ENCODE data around the gene NGF.

Gene NGF

DNA sequence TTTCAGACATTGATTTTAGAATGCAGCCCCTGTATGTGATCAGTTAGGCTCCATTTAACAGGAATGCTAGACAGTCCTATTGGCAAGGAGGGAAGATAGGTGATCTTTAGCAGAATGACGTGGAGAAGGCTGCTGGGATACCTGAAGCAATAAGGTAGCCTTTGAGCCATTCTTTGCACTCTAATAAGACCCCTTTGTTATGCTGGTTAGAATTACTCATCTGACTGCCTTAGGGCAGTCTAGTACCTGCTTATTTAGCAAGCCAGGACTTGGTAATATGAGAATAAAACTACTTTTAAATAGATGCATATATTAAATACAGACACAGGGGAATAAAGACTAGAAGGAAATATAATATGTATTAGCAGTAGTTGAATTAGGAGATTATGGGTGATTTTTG is 29.1 kb downstream of the NGF start:
- no peak for DNase-seq (ENCODE audit: low spot score)

DNA sequence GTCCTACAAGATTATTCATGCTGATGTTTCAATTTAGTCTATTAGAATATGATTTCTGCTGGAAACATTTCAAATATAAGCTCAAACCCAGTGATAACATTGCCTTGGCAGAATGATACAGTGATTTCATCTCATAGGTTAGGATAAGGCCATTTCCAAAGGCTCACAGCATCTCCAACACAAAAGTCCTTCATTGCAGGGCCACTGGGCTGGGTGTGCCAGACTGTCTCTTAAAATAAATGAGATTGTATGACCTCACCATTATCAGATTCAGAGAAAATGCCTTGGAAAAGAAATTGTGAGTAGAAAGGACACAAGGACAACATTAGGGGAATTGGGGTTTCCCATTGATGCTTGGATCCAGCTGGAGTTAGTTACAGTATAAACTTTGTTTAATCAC is 30.4 kb downstream of the NGF start:
- DNase-seq (ENCODE audit: low spot score): no peak

DNA sequence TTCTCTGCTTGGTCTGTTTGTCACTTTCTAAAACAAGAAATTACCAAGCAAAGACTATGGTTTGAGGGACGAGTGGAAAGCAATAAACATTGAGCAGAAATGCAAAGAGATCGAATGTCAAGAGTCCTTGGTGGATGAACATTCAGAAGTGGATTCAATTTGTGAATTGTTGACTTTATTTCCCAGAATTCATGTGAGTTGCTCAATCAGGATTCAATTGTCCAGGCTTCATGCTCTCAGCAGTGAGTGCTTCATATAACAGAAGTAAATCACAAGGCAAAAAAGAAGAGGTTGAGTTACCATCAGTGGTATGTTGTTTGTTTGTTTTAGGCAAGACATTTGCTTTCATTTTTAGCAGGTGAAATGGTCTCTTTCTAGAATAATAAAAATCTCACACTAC is 31.9 kb downstream of the NGF start:
- no peak for DNase-seq (ENCODE audit: low spot score)

DNA sequence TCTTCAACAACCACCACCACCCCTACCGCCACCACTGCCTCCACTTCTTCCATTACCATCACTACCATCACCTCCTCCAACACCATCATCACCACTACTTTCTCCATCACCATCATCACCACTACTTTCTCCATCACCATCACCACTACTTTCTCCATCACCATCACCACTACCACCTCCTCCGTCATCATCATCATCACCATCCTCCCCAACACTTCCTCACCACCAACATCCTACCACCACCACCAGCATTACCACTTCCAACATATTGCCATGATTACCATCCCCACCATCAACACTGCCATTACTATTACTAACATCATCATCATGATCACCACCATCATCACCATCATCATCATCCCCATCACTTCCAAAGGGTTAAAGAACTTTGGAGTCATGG is 34.7 kb downstream of the NGF start:
- no peak for DNase-seq (ENCODE audit: low spot score)

DNA sequence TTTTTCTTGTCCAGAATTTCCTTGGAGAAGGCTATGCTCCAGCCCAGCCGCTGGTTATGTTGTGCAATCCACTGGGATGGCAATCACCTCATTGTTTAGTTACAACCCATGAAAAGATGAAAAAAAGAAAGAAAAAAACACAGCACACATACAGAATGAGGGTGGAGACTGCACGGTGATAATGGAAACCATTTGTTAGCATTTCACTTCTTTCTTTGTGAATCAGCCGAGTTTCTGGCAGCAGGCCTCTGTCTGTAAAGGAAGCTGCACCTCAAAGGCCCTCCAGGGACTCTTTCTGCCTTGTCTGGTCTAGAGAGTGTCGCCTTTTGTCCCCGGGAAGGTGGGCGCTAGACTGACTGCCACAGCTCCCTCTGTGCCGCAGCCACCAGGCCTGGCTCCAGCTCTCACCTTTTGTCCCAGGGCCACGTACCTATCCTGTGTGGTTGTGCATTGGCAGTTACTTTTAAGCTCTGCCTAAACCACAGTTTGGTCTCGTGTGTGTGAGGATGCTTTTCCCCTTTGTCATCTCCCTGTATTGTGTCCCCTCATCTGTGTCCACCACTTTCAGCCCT is 35.6 kb downstream of the NGF start:
- DNase-seq (ENCODE audit: low spot score): no peak

DNA sequence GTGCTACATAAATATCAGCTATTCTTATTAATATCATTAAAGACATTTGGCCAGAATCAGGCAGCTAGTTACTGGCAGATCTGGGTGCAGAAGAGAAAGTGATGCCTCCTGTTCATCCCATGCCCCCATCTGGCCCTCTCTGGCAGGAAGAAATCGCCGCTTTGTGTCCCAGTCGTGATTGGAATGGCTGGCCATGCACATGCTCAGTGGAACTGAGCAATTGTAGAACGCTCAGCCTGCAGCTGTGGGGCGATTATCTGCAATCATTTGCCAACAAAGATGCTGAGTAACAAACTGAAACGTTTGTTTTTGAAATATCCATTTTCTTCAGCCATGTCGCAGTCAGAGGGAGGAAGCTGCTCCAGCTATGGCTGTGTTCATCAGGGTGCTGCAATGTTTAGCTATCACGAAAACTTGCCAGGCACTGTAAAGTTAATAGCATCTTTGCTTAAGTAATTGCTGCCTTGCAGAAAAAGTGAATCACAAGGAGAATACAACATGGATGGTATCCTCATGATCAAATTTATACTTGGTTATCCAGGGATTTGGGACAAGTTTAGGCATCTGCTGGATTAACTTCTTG is 36.5 kb downstream of the NGF start:
- no peak for DNase-seq (ENCODE audit: low spot score)

DNA sequence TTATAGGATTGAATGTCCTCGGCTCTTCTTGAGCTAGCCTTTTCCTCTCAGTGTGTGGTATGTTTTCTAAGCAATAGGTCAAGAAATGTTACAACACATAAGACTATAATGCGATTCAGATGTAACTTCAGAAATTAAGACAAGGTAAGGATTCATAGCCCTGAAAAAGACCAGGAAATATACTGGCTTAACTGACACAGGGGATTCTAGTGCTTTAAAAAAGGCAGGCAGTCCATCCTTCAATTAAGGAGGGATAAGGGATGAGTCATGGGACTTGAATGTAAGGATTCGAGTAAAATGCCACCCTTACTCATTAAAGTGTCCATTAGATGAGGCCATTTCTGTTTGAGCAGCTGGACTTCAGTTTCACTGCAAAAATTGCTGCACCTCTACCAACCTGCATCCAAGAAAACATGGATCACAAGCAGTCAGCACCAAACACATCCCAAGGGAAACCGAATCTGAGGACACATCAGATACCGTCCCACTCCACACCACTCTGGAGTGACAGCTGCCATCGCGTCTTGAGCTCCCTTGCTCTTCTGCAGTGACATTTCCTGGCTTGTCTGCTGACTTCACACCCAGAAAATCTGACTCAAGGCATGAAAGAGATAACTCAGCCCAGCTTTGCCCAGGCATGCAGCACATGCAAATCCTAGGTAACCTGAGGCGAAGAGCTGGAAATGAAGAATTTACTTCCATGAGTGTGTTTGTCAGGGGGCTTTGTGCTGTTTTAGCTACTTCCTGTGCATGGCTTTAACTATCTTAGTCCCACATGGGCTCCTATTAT is 37.8 kb downstream of the NGF start:
- no peak for DNase-seq (ENCODE audit: low spot score)

DNA sequence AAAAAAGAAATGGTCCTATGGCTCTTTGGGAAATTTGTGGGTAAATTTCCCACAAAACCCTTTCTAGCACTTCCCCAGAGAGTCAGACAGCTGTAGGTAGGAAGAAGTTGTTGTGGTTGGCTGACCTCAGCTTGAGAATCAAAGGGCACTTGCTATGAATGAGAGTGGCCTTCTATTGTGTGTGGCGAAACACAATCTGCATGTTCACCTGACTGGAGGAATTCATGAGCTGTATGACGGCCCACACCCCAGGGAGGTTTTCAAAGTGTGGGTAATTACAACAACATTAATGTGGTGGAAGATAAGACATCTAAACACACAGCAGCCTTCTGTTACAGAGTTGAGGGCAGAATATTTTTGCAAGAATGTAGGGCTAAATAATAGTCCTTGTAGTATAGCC is 38.8 kb downstream of the NGF start:
- no peak for DNase-seq (ENCODE audit: low spot score)

DNA sequence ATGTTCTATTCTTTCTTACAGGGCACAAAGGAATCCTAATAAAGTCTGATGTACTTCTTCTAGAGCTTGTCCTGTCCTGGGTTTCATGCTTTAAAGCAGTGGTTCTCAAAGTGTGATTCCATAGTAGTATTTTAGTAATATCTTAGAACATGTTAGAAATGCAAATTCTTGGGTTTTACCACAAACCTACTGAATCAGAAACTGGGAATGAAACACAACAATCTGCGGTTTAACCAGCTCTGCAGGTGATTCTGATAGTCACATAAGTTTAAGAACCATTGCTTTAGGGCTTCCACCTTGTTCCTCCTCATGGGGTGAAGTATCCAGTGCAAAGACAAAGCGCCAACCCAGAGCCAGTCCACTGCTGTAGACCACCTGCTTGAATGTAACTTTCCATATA is 41.1 kb downstream of the NGF start:
- DNase-seq (ENCODE audit: low spot score): no peak

DNA sequence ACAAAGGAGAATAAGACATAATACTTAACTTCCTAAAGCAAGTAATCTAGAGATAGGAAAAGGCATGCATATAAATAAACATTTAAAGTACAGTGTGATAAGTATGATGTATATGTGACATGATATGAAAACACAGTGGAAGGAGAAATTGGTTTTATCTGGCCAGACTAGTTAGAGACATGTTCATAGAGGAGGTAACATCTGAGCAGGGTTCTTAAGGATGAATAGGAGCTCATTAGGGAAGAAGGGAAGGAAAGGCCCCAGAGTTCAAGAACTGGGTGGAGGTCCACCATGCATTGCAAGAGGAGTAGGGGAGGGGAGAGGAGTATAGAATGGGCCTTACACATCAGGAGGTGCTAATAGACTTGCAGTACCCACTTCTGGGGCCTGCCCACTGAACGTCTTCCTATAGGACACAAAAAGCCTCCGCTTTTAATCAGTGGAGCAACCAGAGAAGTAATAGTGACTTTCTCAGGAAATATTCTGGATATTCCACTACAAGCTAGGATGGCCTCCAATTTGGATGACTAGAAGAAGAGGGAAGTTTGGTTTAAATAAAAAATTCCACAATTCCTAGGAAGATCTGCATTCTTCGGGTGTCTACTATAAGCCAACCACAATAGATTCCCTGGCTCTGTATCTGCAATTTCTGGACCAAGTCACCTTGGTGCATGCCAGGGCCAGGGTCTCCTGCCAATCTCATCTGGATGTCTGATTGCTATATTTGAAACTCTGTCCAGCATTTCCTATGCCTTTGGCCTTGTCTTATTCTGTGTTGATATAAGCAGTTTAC is 41.9 kb downstream of the NGF start:
- no peak for DNase-seq (ENCODE audit: low spot score)

DNA sequence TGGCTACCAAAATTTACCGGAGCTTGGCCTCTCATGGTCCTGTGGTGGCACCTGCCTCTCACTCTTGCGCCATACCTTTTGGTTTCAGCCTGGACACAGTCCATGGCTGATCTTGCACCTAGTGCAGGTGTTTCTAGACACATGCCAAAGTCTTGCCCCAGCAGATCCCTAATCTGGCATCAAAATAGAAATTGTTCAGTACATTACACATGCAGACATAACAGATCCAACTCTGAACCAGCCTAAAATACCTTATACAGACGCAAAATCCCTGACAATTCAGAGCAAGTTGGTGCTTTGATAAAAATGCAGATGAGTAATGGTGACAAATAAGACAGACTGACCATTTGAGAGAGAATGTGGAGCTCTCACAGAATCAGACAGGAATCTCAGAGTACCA is 44.1 kb downstream of the NGF start:
- DNase-seq (ENCODE audit: low spot score): no peak

DNA sequence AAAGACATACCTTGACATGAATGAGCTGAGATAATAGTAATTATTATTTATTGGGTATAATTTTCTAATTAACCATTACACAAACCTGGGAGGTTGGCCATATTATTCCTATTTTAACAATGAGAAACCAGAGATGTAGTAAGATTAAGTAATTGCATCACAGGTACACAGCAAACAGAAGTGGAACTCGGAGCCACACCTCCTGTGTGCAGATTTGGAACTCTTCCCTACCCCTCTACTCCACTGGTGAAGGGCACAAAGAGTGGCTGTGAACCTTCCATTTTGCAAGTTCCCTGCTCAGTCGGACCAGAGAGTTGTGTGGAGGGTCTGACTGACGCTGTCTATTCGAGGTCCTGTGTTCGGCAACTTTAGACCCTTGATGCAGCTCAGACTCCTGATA is 45.0 kb downstream of the NGF start:
- no peak for DNase-seq (ENCODE audit: low spot score)

DNA sequence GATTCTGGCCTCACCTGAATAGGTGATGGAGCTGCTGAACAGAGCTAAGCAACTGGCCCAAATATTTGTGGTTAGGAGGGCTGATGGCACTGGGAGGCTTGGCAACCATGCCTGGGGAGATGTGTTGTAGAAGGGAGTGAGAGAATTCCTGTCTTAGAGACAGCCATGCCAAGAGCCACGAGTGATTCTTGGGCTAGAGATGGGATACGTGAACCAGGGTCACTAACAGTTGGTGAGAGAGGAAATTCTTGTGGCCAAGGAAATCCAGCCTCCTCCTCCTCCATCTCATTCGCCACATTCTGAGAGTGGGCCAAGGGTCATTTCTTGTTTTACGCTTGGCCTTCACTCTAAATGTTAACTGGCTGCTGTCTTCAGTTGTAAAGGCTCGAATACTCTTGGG is 46.3 kb downstream of the NGF start:
- no peak for DNase-seq (ENCODE audit: low spot score)

DNA sequence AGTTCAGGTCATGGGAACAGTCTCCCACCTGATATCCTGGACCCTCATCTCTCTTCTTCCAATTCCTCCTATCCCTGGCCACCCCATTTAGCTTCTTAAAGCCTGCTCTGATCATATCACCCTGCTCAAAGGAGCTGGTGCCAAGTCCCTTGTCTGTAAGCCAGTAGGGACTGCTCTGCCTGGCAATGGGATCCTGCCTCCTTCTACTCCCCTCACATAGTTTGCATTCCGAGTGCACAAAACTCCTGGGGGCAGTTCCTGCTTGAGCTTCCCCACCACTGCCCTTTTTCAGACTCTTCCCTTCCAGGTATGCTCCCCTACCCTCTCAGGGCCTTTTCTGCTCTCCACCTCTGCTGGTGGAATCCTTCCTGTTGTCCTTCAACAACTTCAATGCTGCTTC is 48.1 kb downstream of the NGF start:
- no peak for DNase-seq (ENCODE audit: low spot score)

DNA sequence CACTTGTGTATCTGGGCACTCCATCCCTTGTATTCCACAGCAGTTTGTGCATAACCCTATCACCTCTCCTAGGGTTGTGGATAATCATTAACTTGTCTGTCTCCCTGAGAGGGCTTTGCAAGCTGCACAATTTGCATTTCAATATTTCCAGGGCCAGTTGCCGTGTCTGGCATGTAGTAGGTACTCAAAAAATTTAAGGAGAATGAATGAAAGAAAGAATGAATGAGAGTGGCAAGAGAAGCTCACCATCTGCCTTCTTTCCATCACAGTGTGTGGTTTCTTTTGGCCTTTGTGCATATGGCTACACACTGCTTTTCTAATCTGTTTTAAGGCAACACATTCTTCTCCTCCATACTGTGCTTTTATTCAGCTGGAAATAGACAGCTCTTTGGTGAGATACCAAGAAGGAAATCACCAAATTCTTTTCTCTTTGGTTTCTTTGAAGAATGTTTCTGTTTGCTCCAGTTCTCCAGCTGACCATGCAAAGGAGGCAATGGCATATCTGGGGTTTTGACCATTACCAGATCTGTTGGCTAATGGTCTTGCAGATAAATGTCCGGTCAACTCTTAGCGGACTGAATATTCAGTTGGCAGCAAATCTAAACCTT is 49.4 kb downstream of the NGF start:
- DNase-seq (ENCODE audit: low spot score): no peak

DNA sequence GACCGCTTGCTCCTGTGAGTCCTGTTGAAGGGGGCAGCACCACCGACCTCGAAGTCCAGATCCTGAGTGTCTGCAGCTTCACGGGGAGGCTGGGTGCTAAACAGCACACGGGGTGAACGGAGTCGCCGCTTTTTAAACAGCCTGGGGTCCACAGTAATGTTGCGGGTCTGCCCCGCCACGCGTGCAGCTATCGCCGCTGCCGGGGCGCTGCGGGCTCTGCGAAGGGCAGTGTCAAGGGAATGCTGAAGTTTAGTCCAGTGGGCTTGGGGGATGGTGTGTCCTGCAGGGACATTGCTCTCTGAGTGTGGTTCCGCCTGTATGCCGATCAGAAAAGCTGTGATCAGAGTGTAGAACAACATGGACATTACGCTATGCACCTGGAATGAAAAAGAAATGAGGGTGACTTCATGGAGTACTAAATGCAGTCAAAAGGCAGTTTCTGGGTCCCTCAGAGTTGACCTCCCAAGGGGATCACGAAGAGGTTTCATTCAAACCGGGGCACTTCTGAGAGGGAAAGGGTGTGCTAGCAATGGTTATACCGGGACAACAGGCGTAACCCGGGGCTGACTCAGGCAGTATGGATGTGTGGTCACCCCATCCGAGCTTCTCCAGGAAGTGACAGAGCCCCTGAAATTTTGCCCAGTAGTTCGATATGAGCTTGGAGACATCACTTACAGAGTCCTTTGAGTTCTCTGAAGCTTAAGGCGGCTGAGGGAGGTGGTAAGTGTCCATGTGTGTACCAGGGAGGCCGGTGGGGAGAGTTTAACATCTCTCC is 51.4 kb downstream of the NGF start:
- DNase-seq (ENCODE audit: low spot score): no peak

DNA sequence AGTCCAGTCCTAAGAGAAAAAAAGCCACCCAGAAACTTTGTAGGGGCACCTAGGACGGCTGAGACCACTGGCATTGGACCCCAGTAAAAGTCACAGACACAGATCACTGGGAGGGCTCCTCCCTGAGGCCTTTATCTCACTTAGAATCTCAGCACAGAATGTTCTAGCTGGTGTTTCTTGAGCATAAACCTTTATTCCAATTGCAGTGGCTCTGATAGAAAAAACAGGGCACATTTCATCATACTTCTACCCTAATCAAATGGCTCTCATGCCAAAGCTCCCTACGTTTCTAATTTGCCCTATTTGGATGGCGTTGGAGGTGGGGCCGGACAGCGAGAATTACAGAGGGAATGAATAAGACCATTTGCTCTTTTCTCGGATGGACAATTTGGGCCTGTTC is 53.8 kb downstream of the NGF start:
- DNase-seq (ENCODE audit: low spot score): no peak

DNA sequence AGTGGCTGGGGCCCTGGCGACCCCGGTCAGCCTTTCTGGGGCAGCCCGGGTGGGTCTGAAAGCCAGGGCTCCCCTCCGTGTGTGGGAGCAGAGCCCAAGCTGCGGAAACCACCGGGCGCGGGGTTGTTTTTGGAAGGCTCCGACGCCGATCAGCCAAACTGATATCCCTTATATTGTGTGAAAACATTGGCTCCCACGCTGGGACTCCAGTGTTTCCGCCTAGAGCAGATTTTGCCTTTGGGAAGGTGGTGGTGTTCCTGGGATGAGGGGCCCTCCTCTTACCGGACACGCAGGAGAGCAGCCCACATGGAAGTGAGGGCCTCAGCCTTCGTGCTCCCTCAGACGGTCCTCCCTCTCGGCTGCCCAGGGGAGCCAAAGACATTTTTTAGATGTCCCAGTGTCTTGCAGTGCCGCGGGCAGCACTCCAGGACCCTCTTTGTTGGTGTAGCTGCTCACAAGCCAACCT is 54.3 kb downstream of the NGF start:
- DNase-seq (ENCODE audit: low spot score): no peak

DNA sequence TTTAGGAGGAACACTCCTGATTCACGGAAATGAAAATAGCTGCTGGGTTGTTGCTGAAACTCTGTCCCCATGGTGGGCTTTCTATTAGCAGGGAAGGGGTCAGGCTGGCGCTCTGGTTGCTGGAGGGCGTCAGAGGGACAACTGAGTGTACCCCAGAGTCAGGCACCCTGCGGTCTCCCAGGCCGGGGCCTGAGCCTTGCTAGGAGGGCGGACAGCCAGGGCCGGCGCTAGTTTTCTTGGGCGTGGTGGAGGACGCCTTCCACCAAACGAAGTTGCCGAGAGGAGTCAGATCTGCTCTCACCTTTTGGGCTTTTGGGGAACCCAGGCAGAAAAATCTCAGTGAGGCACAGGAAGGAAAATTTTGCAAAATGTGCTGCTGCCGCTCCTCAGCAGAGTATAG is 54.8 kb downstream of the NGF start:
- no peak for DNase-seq (ENCODE audit: low spot score)

DNA sequence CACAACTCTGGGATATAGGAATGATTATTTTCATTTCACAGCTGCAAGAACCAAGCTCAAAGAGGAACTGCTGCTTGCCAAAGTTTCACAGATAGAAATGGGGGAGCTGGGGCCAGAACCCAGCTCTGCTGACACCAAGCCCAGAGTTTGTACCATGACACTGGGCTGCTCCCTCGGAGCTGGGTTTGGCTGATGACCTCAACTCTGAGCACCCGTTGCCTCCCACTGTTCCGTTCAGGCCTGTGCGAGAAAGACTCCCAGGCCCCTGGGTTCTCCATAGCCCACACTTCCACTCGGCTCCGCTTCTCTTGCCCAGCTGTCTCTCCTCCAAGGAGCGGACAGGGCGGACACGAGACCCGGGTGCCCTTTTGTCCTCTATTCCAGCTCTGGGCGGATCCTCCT is 55.2 kb downstream of the NGF start:
- no peak for DNase-seq (ENCODE audit: low spot score)

DNA sequence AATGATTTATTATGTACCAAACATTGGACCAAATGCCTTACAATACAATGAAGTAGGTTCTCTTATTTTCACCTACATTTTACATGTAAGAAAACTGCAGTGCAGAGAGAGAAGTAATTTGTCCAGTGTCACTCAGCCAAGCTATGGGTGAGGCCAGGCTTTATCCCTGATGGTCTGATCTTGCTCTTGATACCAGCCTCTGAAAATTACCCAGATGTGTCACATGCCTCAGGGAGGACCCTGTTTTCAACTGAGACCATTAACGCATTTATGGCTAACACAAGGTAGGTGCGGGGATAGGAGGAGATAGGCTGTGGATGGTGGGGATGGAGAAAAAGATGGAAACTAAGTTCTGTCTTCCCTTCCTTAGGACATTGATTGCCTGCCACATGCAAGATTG is 56.9 kb downstream of the NGF start:
- no peak for DNase-seq (ENCODE audit: low spot score)

DNA sequence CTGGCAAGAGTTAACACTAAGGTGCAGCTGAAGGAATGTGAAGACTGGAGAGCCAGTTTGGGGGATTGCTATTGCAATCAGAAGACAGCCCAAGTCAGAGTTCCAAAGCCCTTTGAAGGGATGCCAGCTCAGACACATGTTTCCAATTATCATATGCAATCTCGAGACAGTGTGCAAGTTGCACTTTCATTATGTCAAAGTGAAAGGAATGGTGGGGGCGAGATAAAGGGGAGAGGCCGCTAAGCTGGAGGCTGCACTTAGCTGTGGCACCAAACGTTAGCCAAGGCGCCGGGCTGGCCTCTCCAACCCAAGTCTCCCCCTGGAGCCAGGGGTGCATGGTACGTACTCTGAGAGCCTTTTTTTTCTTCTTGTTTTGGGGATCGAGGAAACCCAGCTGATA is 58.0 kb downstream of the NGF start:
- no peak for DNase-seq (ENCODE audit: low spot score)
